OCI-M2 (cell line): ENCODE measurements around the gene AGAP2.
"Not testable (repeated sequence)": the region's sequence is repeated elsewhere in the genome, so short reads cannot be mapped to it uniquely, and the experiment has no call there.

Experiments
- DNase-seq: peaks from one replicate; lab custom pipeline; 2025; ENCODE audit not compliant: unreplicated experiment; lab: John Stamatoyannopoulos, UW

Gene AGAP2

DNA sequence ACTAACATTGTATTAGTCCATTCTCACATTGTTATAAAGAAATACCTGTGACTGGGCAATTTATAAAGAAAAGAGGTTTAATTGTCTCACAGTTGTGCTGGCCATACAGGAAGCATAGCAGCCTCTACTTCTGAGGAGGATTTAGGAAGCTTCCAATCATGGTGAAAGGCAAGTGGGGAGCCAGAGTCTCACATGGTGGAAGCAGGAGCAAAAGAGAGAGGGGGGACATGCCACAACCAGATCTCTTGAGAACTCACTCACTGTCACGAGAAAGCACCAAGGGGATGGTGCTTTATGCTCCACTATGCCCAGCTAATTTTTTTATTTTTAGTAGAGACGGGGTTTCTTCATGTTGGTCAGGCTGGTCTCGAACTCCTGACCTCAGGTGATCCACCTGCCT lies 31.3 kb downstream of the AGAP2 start:
- DNase-seq: no peak

DNA sequence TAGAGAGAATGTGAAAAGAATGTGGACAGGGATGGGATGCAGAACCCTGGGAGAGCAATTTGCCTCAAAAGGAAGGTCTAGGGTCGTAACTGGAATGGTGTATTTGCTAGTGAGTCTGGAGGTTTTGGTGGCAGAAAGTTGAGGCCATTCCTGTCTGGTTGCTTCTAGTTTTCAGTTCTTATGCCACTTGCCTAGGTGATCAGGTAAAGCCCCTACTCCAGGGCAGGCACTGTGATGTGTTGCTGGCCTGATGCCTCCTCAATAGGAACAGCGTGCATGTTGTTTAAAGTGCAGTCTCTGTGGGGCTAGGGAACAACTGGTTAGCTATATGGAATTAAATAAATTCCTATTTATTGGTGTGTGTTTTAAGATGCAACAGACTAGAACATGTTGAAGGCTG lies 38.2 kb downstream of the AGAP2 start:
- no peak for DNase-seq

- no peak for DNase-seq
These were observed 40.1 kb downstream of the AGAP2 start for GRCh38 chr12:57698414-57698813.

GRCh38 chr12:57697076-57697475 lies 41.5 kb downstream of the AGAP2 start:
- no peak for DNase-seq

DNA sequence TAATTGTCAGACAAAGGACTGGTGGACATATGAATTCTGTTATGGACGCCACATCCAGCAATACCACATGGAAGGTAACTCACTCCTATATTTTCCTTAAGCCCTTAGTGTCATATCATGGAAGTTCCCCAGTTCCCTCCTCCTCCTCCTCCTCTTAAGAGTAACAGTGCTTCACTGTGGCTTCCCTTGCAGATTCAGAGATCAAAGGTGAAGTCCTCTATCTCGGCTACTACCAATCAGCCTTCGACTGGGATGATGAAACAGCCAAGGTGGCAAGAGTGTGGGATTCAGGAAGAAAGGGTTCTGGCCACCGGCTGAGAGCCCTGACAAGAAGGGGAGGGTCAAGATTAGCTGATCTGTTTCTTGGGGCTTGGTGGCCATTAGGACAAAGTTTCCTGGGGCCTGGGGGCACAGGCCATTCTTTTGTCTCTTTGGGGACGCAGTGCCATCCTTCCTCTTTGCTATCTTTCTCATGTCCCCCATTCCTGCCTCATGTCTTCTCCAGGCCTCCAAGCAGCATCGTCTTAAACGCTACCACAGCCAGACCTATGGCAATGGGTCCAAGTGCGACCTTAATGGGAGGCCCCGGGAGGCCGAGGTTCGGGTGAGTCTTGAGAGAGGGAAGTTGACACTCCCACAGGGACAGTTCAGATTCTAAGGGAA lies 42.6 kb downstream of the AGAP2 start:
- no peak for DNase-seq

- no peak for DNase-seq
These were observed 44.0 kb downstream of the AGAP2 start for GRCh38 chr12:57694459-57695019.

GRCh38 chr12:57693659-57694458 lies 44.7 kb downstream of the AGAP2 start, which contains the start of gene OS9:
Gene OS9 (plus strand): TSS chr12:57694132. CDS start chr12:57694162, 30 bp downstream.
- peak; percentile 90 for DNase-seq

DNA sequence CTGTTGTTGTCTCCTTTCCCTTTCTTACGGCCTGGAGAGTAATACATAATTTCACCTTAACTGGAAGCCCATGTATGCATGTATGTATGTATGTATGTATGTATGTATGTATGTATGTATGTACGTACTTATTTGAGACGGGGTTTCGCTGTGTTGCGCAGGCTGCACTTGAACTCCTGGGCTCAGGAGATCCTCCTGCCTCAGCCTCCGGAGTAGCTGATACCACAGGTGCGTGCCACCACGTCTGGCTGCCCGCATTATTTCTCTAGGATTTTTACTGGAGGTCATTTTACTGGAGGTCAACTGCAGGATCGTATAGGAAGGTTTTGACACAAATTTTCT lies 45.3 kb downstream of the AGAP2 start:
- DNase-seq: no peak

- DNase-seq: no peak
These were observed 46.0 kb downstream of the AGAP2 start for GRCh38 chr12:57692500-57692899.

DNA sequence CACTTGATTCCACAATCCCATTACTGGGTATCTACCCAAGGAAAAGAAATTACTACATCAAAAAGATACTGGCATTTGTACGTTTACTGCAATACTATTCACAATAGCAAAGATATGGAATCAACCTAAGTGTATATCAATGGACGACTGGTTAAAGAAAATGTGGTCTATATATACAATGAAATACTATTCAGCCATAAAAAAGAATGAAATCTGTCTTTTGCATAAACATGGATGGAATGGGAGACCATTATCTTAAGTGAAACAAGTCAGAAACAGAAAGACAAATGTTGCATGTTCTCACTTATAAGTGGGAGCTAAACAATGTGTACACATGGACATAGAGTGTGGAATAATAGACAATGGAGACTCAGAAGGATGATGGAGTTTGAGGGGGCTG lies 49.6 kb downstream of the AGAP2 start:
- DNase-seq: no peak

DNA sequence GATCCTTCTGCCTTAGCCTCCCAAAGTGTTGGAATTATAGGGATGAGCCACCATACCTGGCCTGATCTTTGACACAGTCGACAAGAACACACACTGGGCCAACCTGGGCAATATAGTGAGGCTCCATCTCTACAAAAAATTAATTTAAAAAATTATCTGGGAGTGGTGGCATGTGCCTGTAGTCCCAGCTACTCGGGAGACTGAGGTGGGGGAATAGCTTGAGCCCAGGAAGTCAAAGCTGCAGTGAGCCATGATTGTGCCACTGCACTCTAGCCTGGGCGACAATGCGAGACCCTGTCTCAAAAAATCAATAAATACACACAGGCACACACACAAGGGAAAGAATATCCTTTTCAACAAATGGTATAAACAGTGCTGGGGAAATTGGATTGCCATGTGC lies 50.7 kb downstream of the AGAP2 start:
- DNase-seq: no peak

DNA sequence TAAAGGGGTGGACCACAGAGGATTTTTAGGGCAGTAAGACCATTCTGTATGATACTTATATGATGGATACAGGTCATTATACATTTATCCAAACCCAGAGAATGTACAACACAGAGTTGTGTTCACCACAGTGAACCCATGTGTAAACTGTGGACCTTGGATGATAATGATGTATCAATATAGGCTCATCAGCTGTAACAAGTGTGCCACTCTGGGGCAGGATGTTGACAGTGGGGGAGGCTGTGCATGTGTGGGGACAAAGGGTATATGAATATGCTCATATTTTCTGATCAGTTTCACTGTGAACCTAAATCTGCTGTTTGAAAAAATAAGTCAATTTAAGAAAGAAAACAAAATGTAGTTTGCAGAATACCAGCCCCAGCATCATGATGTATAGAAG lies 58.8 kb downstream of the AGAP2 start:
- no peak for DNase-seq

- DNase-seq: not testable (repeated sequence)
These were observed 60.6 kb downstream of the AGAP2 start for GRCh38 chr12:57677947-57678346.

DNA sequence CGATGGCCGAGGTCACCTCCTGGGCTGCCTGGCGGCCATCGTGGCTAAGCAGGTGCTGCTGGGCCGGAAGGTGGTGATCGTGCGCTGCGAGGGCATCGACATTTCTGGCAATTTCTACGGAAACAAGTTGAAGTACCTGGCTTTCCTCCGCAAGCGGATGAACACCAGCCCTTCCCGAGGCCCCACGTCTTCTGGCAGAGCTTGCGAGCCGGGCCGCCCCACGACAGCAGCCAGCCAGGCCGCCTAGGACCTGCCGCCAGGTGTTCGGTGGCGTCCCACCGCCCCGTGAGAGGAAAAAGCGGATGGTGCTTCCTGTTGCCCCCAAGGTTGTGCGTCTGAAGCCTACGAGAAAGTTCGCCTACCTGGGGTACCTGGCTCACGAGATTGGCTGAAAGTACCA lies 63.9 kb downstream of the AGAP2 start:
- no peak for DNase-seq
